D721Med (cell line): ENCODE measurements around the gene MRPS11.
"Not testable (repeated sequence)": the region's sequence is repeated elsewhere in the genome, so short reads cannot be mapped to it uniquely, and the experiment has no call there.

Experiments
- DNase-seq: peaks from one replicate; pipeline ENCODE4 v3.0.0; 2011; ENCODE audit warnings: low spot score; ENCODE audit not compliant: insufficient read length
- FAIRE-seq: peaks from 2 replicates; lab custom pipeline; 2011; peaks lifted over from hg19 to GRCh38; lab: Jason Lieb, UNC
- TF ChIP-seq, protein P1 (sequence below): IDR thresholded peaks from 2 replicates; pipeline ENCODE4 v1.5.1; 2012; ENCODE audit warnings: mild to moderate bottlenecking, control low read depth; ENCODE audit not compliant: insufficient read depth; ENCODE audit errors: missing control alignments

The MRPS11 gene

DNA sequence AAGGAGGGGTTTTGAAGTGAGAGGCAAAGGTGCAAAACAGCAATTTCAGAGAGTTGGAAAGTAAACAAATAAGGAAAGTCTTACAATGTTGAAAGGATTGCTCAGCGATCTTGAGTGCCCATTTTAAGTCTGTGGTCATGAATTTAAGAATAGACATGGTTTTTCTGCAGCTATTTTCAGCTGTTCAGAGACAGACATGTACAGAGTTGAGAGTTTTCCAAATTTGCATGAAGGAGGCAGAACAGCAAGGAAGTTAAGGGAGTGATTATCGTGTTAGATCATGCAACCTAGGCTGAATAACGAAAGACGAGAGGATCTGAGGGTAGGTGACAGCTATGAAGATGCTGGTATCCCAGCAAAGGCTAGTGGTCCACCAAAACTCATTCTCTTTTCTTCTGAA lies 41.8 kb downstream of the MRPS11 start:
- DNase-seq (no peak), FAIRE-seq (no peak)
- TF ChIP-seq, protein P1, sequence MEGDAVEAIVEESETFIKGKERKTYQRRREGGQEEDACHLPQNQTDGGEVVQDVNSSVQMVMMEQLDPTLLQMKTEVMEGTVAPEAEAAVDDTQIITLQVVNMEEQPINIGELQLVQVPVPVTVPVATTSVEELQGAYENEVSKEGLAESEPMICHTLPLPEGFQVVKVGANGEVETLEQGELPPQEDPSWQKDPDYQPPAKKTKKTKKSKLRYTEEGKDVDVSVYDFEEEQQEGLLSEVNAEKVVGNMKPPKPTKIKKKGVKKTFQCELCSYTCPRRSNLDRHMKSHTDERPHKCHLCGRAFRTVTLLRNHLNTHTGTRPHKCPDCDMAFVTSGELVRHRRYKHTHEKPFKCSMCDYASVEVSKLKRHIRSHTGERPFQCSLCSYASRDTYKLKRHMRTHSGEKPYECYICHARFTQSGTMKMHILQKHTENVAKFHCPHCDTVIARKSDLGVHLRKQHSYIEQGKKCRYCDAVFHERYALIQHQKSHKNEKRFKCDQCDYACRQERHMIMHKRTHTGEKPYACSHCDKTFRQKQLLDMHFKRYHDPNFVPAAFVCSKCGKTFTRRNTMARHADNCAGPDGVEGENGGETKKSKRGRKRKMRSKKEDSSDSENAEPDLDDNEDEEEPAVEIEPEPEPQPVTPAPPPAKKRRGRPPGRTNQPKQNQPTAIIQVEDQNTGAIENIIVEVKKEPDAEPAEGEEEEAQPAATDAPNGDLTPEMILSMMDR = no peak

DNA sequence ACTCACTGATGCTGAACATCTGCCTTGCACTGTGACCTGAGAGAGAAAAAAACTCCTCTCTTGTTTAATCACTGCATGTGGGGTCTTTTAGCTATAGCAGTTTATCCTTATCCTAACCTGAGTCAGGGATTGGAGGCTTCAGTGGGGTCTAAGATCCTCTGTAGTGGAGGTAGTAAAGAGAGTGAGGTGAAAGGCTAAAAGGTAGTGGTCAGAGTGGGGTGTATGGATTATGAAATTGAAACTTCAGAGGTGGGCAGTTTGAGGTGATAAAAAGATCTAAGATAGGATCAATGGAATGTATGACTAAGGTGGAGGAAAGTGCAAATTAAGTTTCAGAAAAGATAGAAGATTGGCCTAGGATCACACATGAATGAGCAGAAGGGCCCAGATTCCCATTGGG lies 42.5 kb downstream of the MRPS11 start:
- TF ChIP-seq, protein P1 = no peak
- DNase-seq (no peak), FAIRE-seq (no peak)

DNA sequence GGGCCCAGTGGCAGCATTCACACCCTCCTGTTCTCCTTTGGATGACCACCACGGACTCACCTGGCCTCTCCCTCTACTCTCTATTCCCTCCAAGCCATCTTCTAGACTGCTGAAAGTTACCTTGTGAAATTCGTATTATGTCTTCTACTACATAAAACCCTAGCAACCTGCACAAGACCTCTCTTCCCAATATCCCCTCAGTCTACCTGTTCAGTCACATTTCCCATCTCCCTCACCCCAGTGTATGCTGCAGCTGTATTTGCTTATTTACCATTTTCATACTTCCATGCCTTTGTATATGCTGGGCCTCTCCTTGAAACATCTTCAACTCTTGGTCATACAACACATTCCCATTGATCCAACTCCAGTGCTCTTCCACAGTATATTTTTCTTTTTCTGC lies 43.7 kb downstream of the MRPS11 start:
- DNase-seq = no peak
- FAIRE-seq = no peak
- TF ChIP-seq, protein P1 = no peak

DNA sequence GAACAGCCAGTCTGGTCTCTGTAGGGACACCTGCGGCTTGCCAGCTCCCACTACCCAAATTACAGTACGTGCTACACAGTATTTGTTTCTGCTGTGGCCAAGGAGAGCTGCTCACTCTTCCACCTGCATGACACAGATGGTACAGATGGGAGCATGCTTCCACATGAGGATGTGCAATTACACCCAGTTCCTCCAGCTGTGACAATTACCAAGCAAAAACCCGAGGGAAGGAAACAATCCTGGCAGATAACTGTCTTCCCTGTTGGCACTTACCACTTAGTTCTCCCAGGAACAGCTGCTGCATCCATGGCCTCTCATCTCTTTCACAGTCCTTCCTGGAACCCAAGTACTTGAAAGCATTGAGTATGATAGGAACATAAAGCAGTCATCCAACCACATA lies 44.6 kb downstream of the MRPS11 start:
- no peak for DNase-seq
- no peak for FAIRE-seq
- TF ChIP-seq, protein P1 = no peak

DNA sequence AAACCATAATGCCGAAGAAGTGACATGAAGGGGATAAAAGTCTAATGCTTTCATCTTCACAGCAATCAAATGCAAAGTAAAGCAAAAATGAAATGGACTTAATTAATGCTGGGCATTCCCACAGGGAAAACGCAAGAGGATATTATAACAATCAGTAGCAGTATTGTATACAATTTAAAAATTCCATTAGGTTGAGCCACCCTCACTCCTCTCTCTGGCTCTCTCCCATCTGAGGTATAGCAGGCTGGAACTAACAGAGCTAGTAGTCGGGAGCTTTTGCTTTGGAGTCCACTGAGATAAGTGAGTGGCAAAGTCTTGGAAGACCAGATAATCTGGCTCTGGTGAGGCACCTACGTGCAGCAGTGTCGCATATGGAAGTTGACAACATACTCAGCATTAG lies 45.1 kb downstream of the MRPS11 start:
- FAIRE-seq = no peak
- TF ChIP-seq, protein P1 = no peak
- no peak for DNase-seq

DNA sequence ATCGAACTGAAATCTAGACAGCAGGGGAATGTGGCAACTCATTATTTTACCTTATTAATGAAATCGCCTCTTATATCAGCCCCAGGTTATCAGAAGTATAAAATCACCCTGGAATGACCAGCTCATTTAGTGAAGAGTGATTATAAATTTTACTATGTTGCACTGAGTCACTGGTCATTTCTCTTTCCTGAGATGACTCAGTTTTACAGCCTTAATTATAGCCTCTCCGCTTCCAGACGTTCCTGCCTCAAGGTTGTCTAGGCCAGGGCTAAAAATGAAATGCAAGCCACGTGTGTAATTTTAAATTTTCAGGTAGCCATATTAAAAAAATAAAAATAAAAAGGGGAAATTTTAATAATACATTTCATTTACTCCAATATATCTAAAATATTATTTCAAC lies 45.7 kb downstream of the MRPS11 start:
- TF ChIP-seq, protein P1 = no peak
- FAIRE-seq (no peak), DNase-seq (no peak)

DNA sequence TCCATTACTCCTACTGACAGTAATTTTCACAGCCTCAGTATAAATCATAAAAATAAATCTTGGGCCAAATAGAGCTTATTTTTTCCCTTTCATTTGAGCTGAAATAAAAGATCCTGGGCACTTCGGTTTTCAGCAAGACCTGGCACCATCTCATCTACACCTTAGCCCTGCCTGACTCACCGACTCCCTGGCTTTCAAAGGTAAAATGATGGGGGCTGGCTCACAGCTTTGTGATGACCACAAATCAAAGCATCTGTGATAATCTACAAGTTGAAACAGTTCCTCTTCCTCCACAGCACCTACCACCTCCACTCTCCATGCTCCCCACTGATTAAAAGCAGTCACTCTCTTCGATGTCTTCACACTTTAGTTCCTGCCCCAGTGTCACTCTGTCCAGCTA lies 51.4 kb downstream of the MRPS11 start:
- TF ChIP-seq, protein P1 = no peak
- no peak for FAIRE-seq
- no peak for DNase-seq

DNA sequence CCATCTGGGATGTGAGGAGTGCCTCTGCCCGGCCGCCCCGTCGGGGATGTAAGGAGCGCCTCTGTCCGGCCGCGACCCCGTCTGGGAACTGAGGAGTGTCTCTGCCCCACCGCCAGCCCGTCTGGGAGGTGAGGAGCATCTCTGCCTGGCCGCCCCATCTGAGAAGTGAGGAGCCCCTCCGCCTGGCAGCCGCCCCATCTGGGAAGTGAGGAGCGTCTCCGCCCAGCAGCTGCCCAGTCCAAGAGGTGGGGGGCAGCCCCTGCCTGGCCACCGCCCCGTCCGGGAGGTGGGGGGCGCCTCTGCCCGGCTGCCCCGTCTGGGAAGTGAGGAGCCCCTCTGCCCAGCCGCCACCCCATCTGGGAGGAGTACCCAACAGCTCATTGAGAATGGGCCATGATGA lies 56.6 kb downstream of the MRPS11 start:
- not testable (repeated sequence) for FAIRE-seq, DNase-seq
